Stimulated activated CD4-positive, alpha-beta T cell treated with anti-CD3 and anti-CD28 coated beads, TNF-alpha, amount 100 ng/mL, for 48 hours (primary cell): ENCODE data around the gene KRTAP10-4.
"Not testable (repeated sequence)": the region's sequence is repeated elsewhere in the genome, so short reads cannot be mapped to it uniquely, and the experiment has no call there.

ENCODE experiments used
- DNase-seq, 3 donors: peaks; one replicate each; pipeline ENCODE4 v3.0.0-alpha.2; 2020; ENCODE audit warnings: low read depth in 3 of 3

KRTAP10-4 gene

GRCh38 chr21:44599264-44600029 is 25.9 kb downstream of the KRTAP10-4 start:
- DNase-seq = no peak

GRCh38 chr21:44600118-44600978 is 26.8 kb downstream of the KRTAP10-4 start, which contains the start of gene KRTAP10-7:
Gene KRTAP10-7 (plus strand): TSS chr21:44600597. CDS start chr21:44600622, 25 bp downstream.
- DNase-seq = not testable (repeated sequence)

- not testable (repeated sequence) for DNase-seq
Measured at GRCh38 chr21:44601091-44601490, 27.6 kb downstream of the KRTAP10-4 start.

- no peak for DNase-seq
Measured at GRCh38 chr21:44601596-44602462, 28.3 kb downstream of the KRTAP10-4 start.

- no peak for DNase-seq
Measured at GRCh38 chr21:44602463-44602850, 28.9 kb downstream of the KRTAP10-4 start.

GRCh38 chr21:44603109-44603875 is 29.8 kb downstream of the KRTAP10-4 start:
- DNase-seq = no peak

GRCh38 chr21:44603911-44604310 is 30.4 kb downstream of the KRTAP10-4 start:
- DNase-seq = no peak

GRCh38 chr21:44606495-44606894 is 33.0 kb downstream of the KRTAP10-4 start:
- no peak for DNase-seq

- no peak for DNase-seq
Measured at GRCh38 chr21:44609193-44609592, 35.7 kb downstream of the KRTAP10-4 start.

GRCh38 chr21:44610157-44610843 is 36.8 kb downstream of the KRTAP10-4 start:
- not testable (repeated sequence) for DNase-seq

GRCh38 chr21:44611551-44611950 is 38.0 kb downstream of the KRTAP10-4 start:
- no peak for DNase-seq

GRCh38 chr21:44612029-44612486 is 38.5 kb downstream of the KRTAP10-4 start, which contains the start of gene KRTAP10-8:
Gene KRTAP10-8 (plus strand): TSS chr21:44612079. CDS start chr21:44612101, 22 bp downstream.
- DNase-seq = no peak

GRCh38 chr21:44612669-44613229 is 39.2 kb downstream of the KRTAP10-4 start:
- no peak for DNase-seq

GRCh38 chr21:44613386-44614155 is 40.0 kb downstream of the KRTAP10-4 start:
- DNase-seq = no peak

GRCh38 chr21:44614161-44614631 is 40.7 kb downstream of the KRTAP10-4 start:
- DNase-seq = no peak

GRCh38 chr21:44614961-44615391 is 41.4 kb downstream of the KRTAP10-4 start:
- DNase-seq = no peak

GRCh38 chr21:44615466-44615865 is 41.9 kb downstream of the KRTAP10-4 start:
- no peak for DNase-seq

GRCh38 chr21:44615911-44616590 is 42.5 kb downstream of the KRTAP10-4 start:
- no peak for DNase-seq
